ENCODE data around the gene KDM4B. TPM values are rescaled to one million over a fixed set of nuclear protein-coding genes. Genes with fewer than 3 reads are reported as not detected.
A peak's percentile ranks its signal among the peaks of the same experiment; 100 is the strongest.

The KDM4B gene
- total RNA-seq, 4 donors from 2014 or later = 26.0 to 51.2 (median 34.2) TPM

GRCh38 chr19:5099701-5100221, 130.8 kb downstream of the KDM4B start:
- H3K4me3 ChIP-seq = no peak overlapping the region
- TF ChIP-seq CTCF (IDR thresholded peaks at IDR 0.05) (no peak), POLR2A (IDR thresholded peaks at IDR 0.05; ENCODE audit: low read depth) (no peak), POLR2AphosphoS5 (IDR thresholded peaks at IDR 0.05) (no peak), EP300 (IDR thresholded peaks at IDR 0.05) (no peak)
- 94% methylated on average over 5 of the region's 5 CpGs for WGBS
- peaks cover 12 to 42% (median 33%) of the 10 kb centered on the region in 4 donors for H3K36me3 ChIP-seq
- H3K9me3 ChIP-seq = peaks cover 0 to 24% (median 18%) of the 10 kb centered on the region in 4 donors
- H3K27ac ChIP-seq (replicated peaks in 1 of 4) = no peak overlapping the region
- H3K4me1 ChIP-seq = peaks cover 26 to 32% (median 28%) of the 10 kb centered on the region in 4 donors
- DNase-seq (ENCODE audit: extremely low spot score) = no peak
- no peaks in the 10 kb centered on the region for H3K27me3 ChIP-seq
- intact Hi-C loops (cut with DNase I) = no loop called here

- Histone ChIP-seq H3K9me3 (peaks cover 0 to 24% (median 18%) of the 10 kb centered on the region in 4 donors), H3K4me1 (peaks cover 30 to 36% (median 33%) of the 10 kb centered on the region in 4 donors), H3K27me3 (no peaks in the 10 kb centered on the region), H3K27ac (replicated peaks in 1 of 4) (no peak overlapping the region), H3K4me3 (no peak overlapping the region), H3K36me3 (peaks cover 12 to 49% (median 43%) of the 10 kb centered on the region in 4 donors)
- intact Hi-C loops (cut with DNase I) = no loop called here
- 94% methylated on average over 14 of the region's 18 CpGs for WGBS
- DNase-seq (ENCODE audit: extremely low spot score) = no peak
- TF ChIP-seq POLR2A (IDR thresholded peaks at IDR 0.05; ENCODE audit: low read depth) (no peak), POLR2AphosphoS5 (IDR thresholded peaks at IDR 0.05) (no peak), CTCF (IDR thresholded peaks at IDR 0.05) (no peak), EP300 (IDR thresholded peaks at IDR 0.05) (no peak)
Observed at GRCh38 chr19:5101871-5102270, 133.0 kb downstream of the KDM4B start.

- Histone ChIP-seq H3K36me3 (peaks cover 10 to 50% (median 44%) of the 10 kb centered on the region in 4 donors), H3K27ac (replicated peaks in 1 of 4) (peak overlapping the region; percentile 5 to 69 (median 40)), H3K9me3 (peaks cover 0 to 24% (median 18%) of the 10 kb centered on the region in 4 donors), H3K27me3 (no peaks in the 10 kb centered on the region), H3K4me3 (no peak overlapping the region), H3K4me1 (peaks cover 30 to 37% (median 36%) of the 10 kb centered on the region in 4 donors)
- whole genome bisulfite sequencing = 87% methylated on average over 9 of the region's 21 CpGs
- TF ChIP-seq CTCF (IDR thresholded peaks at IDR 0.05) (no peak), EP300 (IDR thresholded peaks at IDR 0.05) (no peak), POLR2A (IDR thresholded peaks at IDR 0.05; ENCODE audit: low read depth) (no peak), POLR2AphosphoS5 (IDR thresholded peaks at IDR 0.05) (no peak)
- intact Hi-C loops (cut with DNase I) = no loop called here
- DNase-seq (ENCODE audit: extremely low spot score) = no peak
Observed at GRCh38 chr19:5102520-5102919, 133.6 kb downstream of the KDM4B start.

GRCh38 chr19:5103061-5103701, 134.3 kb downstream of the KDM4B start:
- Histone ChIP-seq H3K4me3 (peak overlapping the region in 2 of 4 donors; percentile 10 to 12), H3K9me3 (peaks cover 0 to 23% (median 18%) of the 10 kb centered on the region in 4 donors), H3K36me3 (peaks cover 7 to 51% (median 44%) of the 10 kb centered on the region in 4 donors), H3K27ac (replicated peaks in 1 of 4) (peak overlapping the region; percentile 5 to 69 (median 40)), H3K4me1 (peaks cover 30 to 42% (median 36%) of the 10 kb centered on the region in 4 donors), H3K27me3 (no peaks in the 10 kb centered on the region)
- DNase-seq (ENCODE audit: extremely low spot score) = no peak
- intact Hi-C loops (cut with DNase I) = no loop called here
- peak in 1 of 2 donors; percentile 7 for TF ChIP-seq POLR2AphosphoS5 (IDR thresholded peaks at IDR 0.05)
- no peak for TF ChIP-seq POLR2A (IDR thresholded peaks at IDR 0.05; ENCODE audit: low read depth)
- 30% methylated on average over 27 of the region's 29 CpGs for WGBS

GRCh38 chr19:5103812-5104410, 135.0 kb downstream of the KDM4B start:
- intact Hi-C loops (cut with DNase I) = no loop called here
- Histone ChIP-seq H3K4me3 (no peak overlapping the region), H3K9me3 (peaks cover 0 to 16% (median 14%) of the 10 kb centered on the region in 4 donors), H3K36me3 (peaks cover 2 to 50% (median 37%) of the 10 kb centered on the region in 4 donors), H3K27me3 (no peaks in the 10 kb centered on the region), H3K4me1 (peaks cover 30 to 42% (median 36%) of the 10 kb centered on the region in 4 donors), H3K27ac (replicated peaks in 1 of 4) (peak overlapping the region; percentile 5 to 69 (median 40))
- whole genome bisulfite sequencing = 75% methylated on average over 11 of the region's 17 CpGs
- TF ChIP-seq POLR2A (IDR thresholded peaks at IDR 0.05; ENCODE audit: low read depth) (no peak), POLR2AphosphoS5 (IDR thresholded peaks at IDR 0.05) (no peak), CTCF (IDR thresholded peaks at IDR 0.05) (no peak), EP300 (IDR thresholded peaks at IDR 0.05) (no peak)
- no peak for DNase-seq (ENCODE audit: extremely low spot score)

All from esophagus muscularis mucosa (tissue), 4 donors.